ENCODE measurements around the gene GUCY2C.

GUCY2C gene

GRCh38 chr12:14663002-14663401, 33.4 kb downstream of the GUCY2C start:
- ChIA-PET POLR2A (no interaction called here), CTCF (no interaction called here)
- TF ChIP-seq TARDBP (IDR thresholded peaks at IDR 0.05) = no peak
- TF ChIP-seq FOXK2 (IDR thresholded peaks at IDR 0.05) = no peak
- DNase-seq (ENCODE audit: extremely low spot score) = no peak

- ChIA-PET POLR2A (no interaction called here), CTCF (no interaction called here)
- DNase-seq (ENCODE audit: extremely low spot score) = no peak
- TF ChIP-seq LEF1 (IDR thresholded peaks at IDR 0.05; ENCODE audit: borderline replicate concordance) (no peak), FOXK2 (IDR thresholded peaks at IDR 0.05) (no peak), CTBP1 (IDR thresholded peaks at IDR 0.05; ENCODE audit: borderline replicate concordance) (no peak), ELF4 (IDR thresholded peaks at IDR 0.05) (no peak), ZNF384 (IDR thresholded peaks at IDR 0.05) (no peak), ARNT (IDR thresholded peaks at IDR 0.05) (no peak), FOXM1 (IDR thresholded peaks at IDR 0.05; ENCODE audit: borderline replicate concordance) (no peak), FOXA1 (IDR thresholded peaks at IDR 0.05) (no peak), SP1 (IDR thresholded peaks at IDR 0.05) (no peak), PKNOX1 (IDR thresholded peaks at IDR 0.05) (no peak), HDGF (IDR thresholded peaks at IDR 0.05; ENCODE audit: borderline replicate concordance) (no peak), TARDBP (IDR thresholded peaks at IDR 0.05) (no peak), L3MBTL2 (conservative IDR thresholded peaks at IDR 0.05) (no peak), BHLHE40 (IDR thresholded peaks at IDR 0.05; ENCODE audit: borderline replicate concordance) (no peak)
Observed at GRCh38 chr12:14656846-14657245, 39.6 kb downstream of the GUCY2C start.

- POLR2A ChIA-PET = no interaction called here
- CTCF ChIA-PET = interaction anchor here (0.8 kb wide), 1 partner anchor 12 kb away, joined by 3 read pairs; no protein-coding TSS in a partner anchor
Observed at GRCh38 chr12:14655284-14655683, 41.1 kb downstream of the GUCY2C start.

GRCh38 chr12:14654842-14655241, 41.6 kb downstream of the GUCY2C start:
- no peak for TF ChIP-seq SUZ12 (IDR thresholded peaks at IDR 0.05)
- TF ChIP-seq FOXA1 (IDR thresholded peaks at IDR 0.05) = no peak
- TF ChIP-seq LEF1 (IDR thresholded peaks at IDR 0.05; ENCODE audit: borderline replicate concordance) = no peak
- TF ChIP-seq TARDBP (IDR thresholded peaks at IDR 0.05) = no peak
- no peak for TF ChIP-seq ZNF384 (IDR thresholded peaks at IDR 0.05)
- TF ChIP-seq CTBP1 (IDR thresholded peaks at IDR 0.05; ENCODE audit: borderline replicate concordance) = no peak
- TF ChIP-seq HDGF (IDR thresholded peaks at IDR 0.05; ENCODE audit: borderline replicate concordance) = no peak
- no peak for TF ChIP-seq ARNT (IDR thresholded peaks at IDR 0.05)
- TF ChIP-seq SP1 (IDR thresholded peaks at IDR 0.05) = no peak
- TF ChIP-seq NFRKB (IDR thresholded peaks at IDR 0.05) = no peak
- no peak for TF ChIP-seq FOXK2 (IDR thresholded peaks at IDR 0.05)
- TF ChIP-seq ELF4 (IDR thresholded peaks at IDR 0.05) = no peak
- TF ChIP-seq FOXM1 (IDR thresholded peaks at IDR 0.05; ENCODE audit: borderline replicate concordance) = no peak
- TF ChIP-seq L3MBTL2 (conservative IDR thresholded peaks at IDR 0.05) = no peak
- TF ChIP-seq BHLHE40 (IDR thresholded peaks at IDR 0.05; ENCODE audit: borderline replicate concordance) = no peak
- no peak for TF ChIP-seq PKNOX1 (IDR thresholded peaks at IDR 0.05)
- ChIA-PET POLR2A (no interaction called here), CTCF (no interaction called here)

More at GRCh38 chr12:14655284-14655683, 41.1 kb downstream of the GUCY2C start:
- no peak for TF ChIP-seq FOXA1 (IDR thresholded peaks at IDR 0.05)
- no peak for TF ChIP-seq FOXM1 (IDR thresholded peaks at IDR 0.05; ENCODE audit: borderline replicate concordance)
- no peak for TF ChIP-seq ZNF384 (IDR thresholded peaks at IDR 0.05)
- TF ChIP-seq TARDBP (IDR thresholded peaks at IDR 0.05) = no peak
- TF ChIP-seq SUZ12 (IDR thresholded peaks at IDR 0.05) = no peak
- no peak for TF ChIP-seq ARNT (IDR thresholded peaks at IDR 0.05)
- TF ChIP-seq HDGF (IDR thresholded peaks at IDR 0.05; ENCODE audit: borderline replicate concordance) = no peak
- TF ChIP-seq L3MBTL2 (conservative IDR thresholded peaks at IDR 0.05) = no peak
- DNase-seq (ENCODE audit: extremely low spot score) = no peak

GRCh38 chr12:14654416-14654815, 42.0 kb downstream of the GUCY2C start:
- CTCF ChIA-PET = no interaction called here
- no peak for DNase-seq (ENCODE audit: extremely low spot score)
- POLR2A ChIA-PET = no interaction called here
- TF ChIP-seq FOXK2 (IDR thresholded peaks at IDR 0.05) (no peak), ZNF384 (IDR thresholded peaks at IDR 0.05) (no peak), ARNT (IDR thresholded peaks at IDR 0.05) (no peak), FOXM1 (IDR thresholded peaks at IDR 0.05; ENCODE audit: borderline replicate concordance) (no peak), SUZ12 (IDR thresholded peaks at IDR 0.05) (no peak), FOXA1 (IDR thresholded peaks at IDR 0.05) (no peak), PKNOX1 (IDR thresholded peaks at IDR 0.05) (no peak), HDGF (IDR thresholded peaks at IDR 0.05; ENCODE audit: borderline replicate concordance) (no peak)

More at GRCh38 chr12:14654842-14655241, 41.6 kb downstream of the GUCY2C start:
- DNase-seq (ENCODE audit: extremely low spot score) = no peak

GRCh38 chr12:14652483-14652882, 43.9 kb downstream of the GUCY2C start:
- no peak for DNase-seq (ENCODE audit: extremely low spot score)
- TF ChIP-seq BHLHE40 (IDR thresholded peaks at IDR 0.05; ENCODE audit: borderline replicate concordance) (no peak), L3MBTL2 (conservative IDR thresholded peaks at IDR 0.05) (no peak), LEF1 (IDR thresholded peaks at IDR 0.05; ENCODE audit: borderline replicate concordance) (no peak), FOXM1 (IDR thresholded peaks at IDR 0.05; ENCODE audit: borderline replicate concordance) (no peak), ZNF384 (IDR thresholded peaks at IDR 0.05) (no peak), SP1 (IDR thresholded peaks at IDR 0.05) (no peak), TARDBP (IDR thresholded peaks at IDR 0.05) (no peak), HDGF (IDR thresholded peaks at IDR 0.05; ENCODE audit: borderline replicate concordance) (no peak), SUZ12 (IDR thresholded peaks at IDR 0.05) (no peak), NFRKB (IDR thresholded peaks at IDR 0.05) (no peak), ARNT (IDR thresholded peaks at IDR 0.05) (no peak), CTBP1 (IDR thresholded peaks at IDR 0.05; ENCODE audit: borderline replicate concordance) (no peak), ELF4 (IDR thresholded peaks at IDR 0.05) (no peak), FOXK2 (IDR thresholded peaks at IDR 0.05) (no peak), PKNOX1 (IDR thresholded peaks at IDR 0.05) (no peak), FOXA1 (IDR thresholded peaks at IDR 0.05) (no peak)

More at GRCh38 chr12:14652483-14652882, 43.9 kb downstream of the GUCY2C start:
- ChIA-PET CTCF (no interaction called here), POLR2A (no interaction called here)

Data from HEK293T (cell line).